ENCODE data around the gene CCL20. TPM values are rescaled to one million over a fixed set of nuclear protein-coding genes. Genes with fewer than 3 reads are reported as not detected.

The CCL20 gene
- total RNA-seq, 4 donors from 2014 or later, result 1.2 to 7.4 (median 2.5) TPM; not detected in 1

GRCh38 chr2:227865291-227865690, 51.6 kb downstream of the CCL20 start:
- no peak for DNase-seq (ENCODE audit: low spot score in 2 of 2)
- H3K4me3 ChIP-seq (ENCODE audit: low read depth, poor library complexity, severe bottlenecking), result no peak overlapping the region
- intact Hi-C loops (cut with DNase I; ENCODE audit: low total_unique reads), result no loop called here
- no peak for TF ChIP-seq POLR2A (IDR thresholded peaks at IDR 0.05)
- TF ChIP-seq, protein P1, sequence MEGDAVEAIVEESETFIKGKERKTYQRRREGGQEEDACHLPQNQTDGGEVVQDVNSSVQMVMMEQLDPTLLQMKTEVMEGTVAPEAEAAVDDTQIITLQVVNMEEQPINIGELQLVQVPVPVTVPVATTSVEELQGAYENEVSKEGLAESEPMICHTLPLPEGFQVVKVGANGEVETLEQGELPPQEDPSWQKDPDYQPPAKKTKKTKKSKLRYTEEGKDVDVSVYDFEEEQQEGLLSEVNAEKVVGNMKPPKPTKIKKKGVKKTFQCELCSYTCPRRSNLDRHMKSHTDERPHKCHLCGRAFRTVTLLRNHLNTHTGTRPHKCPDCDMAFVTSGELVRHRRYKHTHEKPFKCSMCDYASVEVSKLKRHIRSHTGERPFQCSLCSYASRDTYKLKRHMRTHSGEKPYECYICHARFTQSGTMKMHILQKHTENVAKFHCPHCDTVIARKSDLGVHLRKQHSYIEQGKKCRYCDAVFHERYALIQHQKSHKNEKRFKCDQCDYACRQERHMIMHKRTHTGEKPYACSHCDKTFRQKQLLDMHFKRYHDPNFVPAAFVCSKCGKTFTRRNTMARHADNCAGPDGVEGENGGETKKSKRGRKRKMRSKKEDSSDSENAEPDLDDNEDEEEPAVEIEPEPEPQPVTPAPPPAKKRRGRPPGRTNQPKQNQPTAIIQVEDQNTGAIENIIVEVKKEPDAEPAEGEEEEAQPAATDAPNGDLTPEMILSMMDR (IDR thresholded peaks at IDR 0.05), result no peak
- WGBS, 2 donors, result 69 to 80% methylated on average over 4 of the region's 4 CpGs

Other genes with a start within 250 kb of the CCL20 start
- gene SCYGR2, start 214.9 kb upstream of the CCL20 start, total RNA-seq, result 10 to 100 TPM in 1 of 4 donors, not detected in 3; 12.5 TPM
- 1 to 10 TPM in 1 of 4 donors, not detected in 3; 5.7 TPM for gene SCYGR3, start 199.0 kb upstream of the CCL20 start, total RNA-seq
- gene SCYGR4, start 196.3 kb upstream of the CCL20 start, total RNA-seq, result 1 to 10 TPM in 1 of 4 donors, not detected in 3; 5.1 TPM
- gene SCYGR5, start 147.0 kb upstream of the CCL20 start, total RNA-seq, result not detected
- gene SLC19A3, start 95.8 kb upstream of the CCL20 start, total RNA-seq, result 1 to 10 TPM in 3 of 4 donors, under 1 TPM in 1; 0.47 to 5.6 (median 2.9) TPM
- 10 to 100 TPM in 1 of 4 donors, not detected in 3; 22.9 TPM for gene SCYGR6, start 89.1 kb upstream of the CCL20 start, total RNA-seq
- 10 to 100 TPM in 1 of 4 donors, not detected in 3; 18.7 TPM for gene SCYGR7, start 85.5 kb upstream of the CCL20 start, total RNA-seq
- gene SCYGR8, start 67.9 kb upstream of the CCL20 start, total RNA-seq, result 10 to 100 TPM in 1 of 4 donors, not detected in 3; 13.4 TPM
- 1 to 10 TPM in 1 of 4 donors, under 1 TPM in 2, not detected in 1; 0.25 to 1.8 (median 0.49) TPM for gene DAW1, start 57.8 kb downstream of the CCL20 start, total RNA-seq

All from lower leg skin (tissue), 4 donors.